Measurements from ENCODE around the gene BLVRA.
"Not testable (repeated sequence)": the region's sequence is repeated elsewhere in the genome, so short reads cannot be mapped to it uniquely, and the experiment has no call there.

Gene BLVRA

GRCh38 chr7:43787771-43788170 lies 29.3 kb downstream of the BLVRA start:
- DNase-seq, result no peak
- no peak for TF ChIP-seq GATA1 (IDR thresholded peaks at IDR 0.05; ENCODE audit: low read depth, low read length)
- no peak for TF ChIP-seq POLR2A (IDR thresholded peaks at IDR 0.05; ENCODE audit: low read length)

GRCh38 chr7:43790006-43790405 lies 31.5 kb downstream of the BLVRA start:
- TF ChIP-seq GATA1 (IDR thresholded peaks at IDR 0.05; ENCODE audit: low read depth, low read length) (no peak), POLR2A (IDR thresholded peaks at IDR 0.05; ENCODE audit: low read length) (no peak)
- DNase-seq, result no peak

- DNase-seq, result no peak
- TF ChIP-seq GATA1 (IDR thresholded peaks at IDR 0.05; ENCODE audit: low read depth, low read length), result no peak
- TF ChIP-seq POLR2A (IDR thresholded peaks at IDR 0.05; ENCODE audit: low read length), result no peak
Observed at GRCh38 chr7:43790834-43791233, 32.4 kb downstream of the BLVRA start.

- DNase-seq, result no peak
- no peak for TF ChIP-seq POLR2A (IDR thresholded peaks at IDR 0.05; ENCODE audit: low read length)
- TF ChIP-seq GATA1 (IDR thresholded peaks at IDR 0.05; ENCODE audit: low read depth, low read length), result no peak
Observed at GRCh38 chr7:43791665-43792064, 33.2 kb downstream of the BLVRA start.

GRCh38 chr7:43792471-43793150 lies 34.1 kb downstream of the BLVRA start:
- DNase-seq, result no peak
- TF ChIP-seq POLR2A (IDR thresholded peaks at IDR 0.05; ENCODE audit: low read length) (no peak), GATA1 (IDR thresholded peaks at IDR 0.05; ENCODE audit: low read depth, low read length) (no peak)

- DNase-seq, result peak; percentile 30 to 42
- TF ChIP-seq POLR2A (IDR thresholded peaks at IDR 0.05; ENCODE audit: low read length), result no peak
- TF ChIP-seq GATA1 (IDR thresholded peaks at IDR 0.05; ENCODE audit: low read depth, low read length), result no peak
Observed at GRCh38 chr7:43799605-43800004, 41.1 kb downstream of the BLVRA start.

- TF ChIP-seq GATA1 (IDR thresholded peaks at IDR 0.05; ENCODE audit: low read depth, low read length) (no peak), POLR2A (IDR thresholded peaks at IDR 0.05; ENCODE audit: low read length) (no peak)
- peak in 1 of 2 experiments; percentile 22 for DNase-seq
Observed at GRCh38 chr7:43803865-43804264, 45.4 kb downstream of the BLVRA start.

- TF ChIP-seq GATA1 (IDR thresholded peaks at IDR 0.05; ENCODE audit: low read depth, low read length) (no peak), POLR2A (IDR thresholded peaks at IDR 0.05; ENCODE audit: low read length) (no peak)
- no peak for DNase-seq
Observed at GRCh38 chr7:43808410-43808809, 49.9 kb downstream of the BLVRA start.

GRCh38 chr7:43810195-43810941 lies 51.9 kb downstream of the BLVRA start:
- peak; percentile 77 to 82 for DNase-seq

GRCh38 chr7:43815373-43815772 lies 56.9 kb downstream of the BLVRA start:
- no peak for DNase-seq
- no peak for TF ChIP-seq GATA1 (IDR thresholded peaks at IDR 0.05; ENCODE audit: low read depth, low read length)
- TF ChIP-seq POLR2A (IDR thresholded peaks at IDR 0.05; ENCODE audit: low read length), result no peak

- DNase-seq, result not testable (repeated sequence)
Observed at GRCh38 chr7:43816046-43816797, 57.7 kb downstream of the BLVRA start.

- not testable (repeated sequence) for DNase-seq
Observed at GRCh38 chr7:43823425-43823824, 64.9 kb downstream of the BLVRA start.

GRCh38 chr7:43823941-43824340 lies 65.5 kb downstream of the BLVRA start:
- no peak for TF ChIP-seq POLR2A (IDR thresholded peaks at IDR 0.05; ENCODE audit: low read length)
- TF ChIP-seq GATA1 (IDR thresholded peaks at IDR 0.05; ENCODE audit: low read depth, low read length), result no peak
- DNase-seq, result peak; percentile 37 to 45

GRCh38 chr7:43824513-43824912 lies 66.0 kb downstream of the BLVRA start:
- peak; percentile 33 to 61 for DNase-seq

- TF ChIP-seq POLR2A (IDR thresholded peaks at IDR 0.05; ENCODE audit: low read length) (no peak), GATA1 (IDR thresholded peaks at IDR 0.05; ENCODE audit: low read depth, low read length) (no peak)
- peak in 1 of 2 experiments; percentile 30 for DNase-seq
Observed at GRCh38 chr7:43824963-43825362, 66.5 kb downstream of the BLVRA start.

Measured in erythroblast (primary cell).